Liver (tissue), 9 donors: Measurements from ENCODE around the gene RREB1. TPM values are rescaled to one million over a fixed set of nuclear protein-coding genes. Genes with fewer than 3 reads are reported as not detected.

ENCODE experiments used
- DNase-seq: peaks from one replicate; pipeline ENCODE4 v3.0.0-alpha.2; 2017; ENCODE audit warnings: low spot score
- H3K27ac ChIP-seq, 2 donors: one replicate each; pipeline ENCODE4 v1.7.0; 2013; ENCODE audit warnings: inconsistent platforms in 2 of 2, low read length in 2 of 2, control low read depth in 1 of 2, low read depth in 1 of 2, mild to moderate bottlenecking in 1 of 2
- H3K27me3 ChIP-seq, 4 donors: one replicate each; pipeline versions ENCODE4 v1.6.1 to v1.7.0; 2013; ENCODE audit warnings: low read length in 3 of 4, inconsistent platforms in 1 of 4, mild to moderate bottlenecking in 1 of 4, moderate library complexity in 1 of 4; ENCODE audit not compliant: control insufficient read depth in 4 of 4, insufficient read depth in 4 of 4
- H3K36me3 ChIP-seq, 4 donors: one replicate each; pipeline versions ENCODE4 v1.6.1 to v1.7.0; 2013; ENCODE audit warnings: low read length in 3 of 4, mild to moderate bottlenecking in 3 of 4, low read depth in 1 of 4, moderate library complexity in 1 of 4; ENCODE audit not compliant: control insufficient read depth in 4 of 4, insufficient read depth in 3 of 4
- H3K4me1 ChIP-seq, 4 donors: one replicate each; pipeline versions ENCODE4 v1.6.1 to v1.7.0; 2013; ENCODE audit warnings: low read length in 3 of 4, mild to moderate bottlenecking in 3 of 4, moderate library complexity in 1 of 4; ENCODE audit not compliant: control insufficient read depth in 4 of 4, insufficient read depth in 4 of 4
- H3K4me3 ChIP-seq, 3 donors: one replicate each; pipeline versions ENCODE4 v1.6.1 to v1.7.0; 2013; ENCODE audit warnings: low read length in 3 of 3, control low read depth in 1 of 3, low read depth in 1 of 3, mild to moderate bottlenecking in 1 of 3
- H3K9ac ChIP-seq, 2 donors: one replicate each; pipeline ENCODE4 v1.7.0; 2013; ENCODE audit warnings: low read length in 2 of 2, mild to moderate bottlenecking in 2 of 2, moderate library complexity in 2 of 2, control low read depth in 1 of 2, low read depth in 1 of 2
- H3K9me3 ChIP-seq, 4 donors: one replicate each; pipeline versions ENCODE4 v1.6.1 to v1.7.0; 2013; ENCODE audit warnings: low read length in 3 of 4; ENCODE audit not compliant: control insufficient read depth in 4 of 4
- ATF3 ChIP-seq: IDR thresholded peaks from 2 replicates; pipeline ENCODE4 v1.6.1; 2016; ENCODE audit warnings: antibody characterized with exemption
- CTCF ChIP-seq: fragments of 150-350 bp; IDR thresholded peaks from 2 replicates; pipeline ENCODE4 v1.5.1; 2017; ENCODE audit warnings: improper control_type of control experiment, low read depth, low read length; ENCODE audit not compliant: missing input control
- EGR1 ChIP-seq, 2 donors: IDR thresholded peaks; 2 replicates each; pipeline ENCODE4 v1.6.1; 2016 to 2018; ENCODE audit warnings: antibody characterized with exemption in 2 of 2, low read depth in 2 of 2
- FOXA1 ChIP-seq: IDR thresholded peaks from 2 replicates; pipeline ENCODE4 v1.6.1; 2016; ENCODE audit warnings: antibody characterized with exemption
- FOXA2 ChIP-seq: IDR thresholded peaks from 2 replicates; pipeline ENCODE4 v1.6.1; 2016; ENCODE audit warnings: antibody characterized with exemption
- GABPA ChIP-seq, 2 donors: IDR thresholded peaks in 1 of 2; conservative IDR thresholded peaks in 1 of 2; 2 replicates each; pipeline ENCODE4 v1.6.1; 2016; ENCODE audit warnings: antibody characterized with exemption in 2 of 2, mild to moderate bottlenecking in 1 of 2, moderate library complexity in 1 of 2
- HNF4A ChIP-seq, 2 donors: conservative IDR thresholded peaks; 2 replicates each; pipeline ENCODE4 v1.6.1; 2016; ENCODE audit warnings: antibody characterized with exemption in 2 of 2, mild to moderate bottlenecking in 2 of 2
- HNF4G ChIP-seq: IDR thresholded peaks from 2 replicates; pipeline ENCODE4 v1.6.1; 2016; ENCODE audit warnings: antibody characterized with exemption
- JUND ChIP-seq, 2 donors: IDR thresholded peaks; 2 replicates each; pipeline ENCODE4 v1.6.1; 2016; ENCODE audit warnings: antibody characterized with exemption in 2 of 2
- MAX ChIP-seq: IDR thresholded peaks from 2 replicates; pipeline ENCODE4 v1.6.1; 2016; ENCODE audit warnings: antibody characterized with exemption
- NR2F2 ChIP-seq: IDR thresholded peaks from 2 replicates; pipeline ENCODE4 v1.6.1; 2016; ENCODE audit warnings: antibody characterized with exemption
- RAD21 ChIP-seq, 2 donors: IDR thresholded peaks; 2 replicates each; pipeline ENCODE4 v1.6.1; 2016; ENCODE audit warnings: antibody characterized with exemption in 2 of 2, mild to moderate bottlenecking in 2 of 2
- REST ChIP-seq: IDR thresholded peaks from 2 replicates; pipeline ENCODE4 v1.6.1; 2016; ENCODE audit warnings: antibody characterized with exemption, mild to moderate bottlenecking
- RXRA ChIP-seq, 2 donors: IDR thresholded peaks; 2 replicates each; pipeline ENCODE4 v1.6.1; 2017 to 2018; ENCODE audit warnings: antibody characterized with exemption in 2 of 2, mild to moderate bottlenecking in 1 of 2
- SP1 ChIP-seq: IDR thresholded peaks from 2 replicates; pipeline ENCODE4 v1.6.1; 2018; ENCODE audit warnings: antibody characterized with exemption, mild to moderate bottlenecking
- TAF1 ChIP-seq: conservative IDR thresholded peaks from 2 replicates; pipeline ENCODE4 v1.6.1; 2016; ENCODE audit warnings: antibody characterized with exemption, mild to moderate bottlenecking
- YY1 ChIP-seq: IDR thresholded peaks from 2 replicates; pipeline ENCODE4 v1.6.1; 2016; ENCODE audit warnings: antibody characterized with exemption, mild to moderate bottlenecking
- ZBTB33 ChIP-seq: IDR thresholded peaks from 2 replicates; pipeline ENCODE4 v1.6.1; 2016; ENCODE audit warnings: antibody characterized with exemption
- WGBS: extraction: QIAGEN DNeasy Blood & Tissue Kit; methylation state at CpG from one replicate; pipeline ENCODE4 v1.1.7; 2013; 5-methylcytosine and 5-hydroxymethylcytosine counted together
- polyA plus RNA-seq, 2 donors: library from polyadenylated mRNA; stranded (reverse) in 1 of 2; unstranded in 1 of 2; fragments of 200-250 nt in 1 of 2; fragments of >200 nt in 1 of 2; fragmentation: Nextera tagmentation in 1 of 2; extraction: Ambion mirVana in 1 of 2; gene quantifications; one replicate each; pipeline versions ENCODE4 v1.2.1 to v1.2.3, GENCODE V29; 2013 to 2015
- total RNA-seq, 2 donors: library from RNA; depleted of rRNA; stranded (reverse); fragments of >200 nt; gene quantifications; one replicate each; pipeline ENCODE4 v1.2.3, GENCODE V29; 2014
- donor health status: healthy.
- donor health status: healthy.
- donor health status: healthy.
- donor health status: healthy.
- donor health status: healthy.

The RREB1 gene
- total and polyA plus RNA-seq, 4 donors, result 10.1 to 28.9 (median 17.3) TPM

- Histone ChIP-seq H3K4me1 (peaks cover 32 to 68% (median 57%) of the 10 kb centered on the region in 4 donors), H3K27me3 (no peaks in the 10 kb centered on the region), H3K9ac (peak overlapping the region; percentile 21 to 80), H3K27ac (peak overlapping the region; percentile 81 to 90), H3K36me3 (peaks cover 0 to 20% (median 11%) of the 10 kb centered on the region in 4 donors), H3K4me3 (no peak overlapping the region), H3K9me3 (no peaks in the 10 kb centered on the region)
- 28% methylated on average over 17 of the region's 17 CpGs for WGBS
- TF ChIP-seq JUND (IDR thresholded peaks at IDR 0.05) (no peak), MAX (peak; percentile 14), NR2F2 (no peak), REST (peak; percentile 27), ZBTB33 (no peak), SP1 (peak; percentile 9), ATF3 (no peak), HNF4G (no peak), GABPA (IDR thresholded peaks at IDR 0.05 in 1 of 2, conservative IDR thresholded peaks at IDR 0.05 in 1 of 2) (no peak), FOXA1 (no peak), TAF1 (no peak), RXRA (IDR thresholded peaks at IDR 0.05) (peak in 1 of 2 donors; percentile 44), HNF4A (conservative IDR thresholded peaks at IDR 0.05) (no peak), YY1 (peak; percentile 67), EGR1 (IDR thresholded peaks at IDR 0.05; ENCODE audit: low read depth in 2 of 2) (no peak), CTCF (no peak), RAD21 (IDR thresholded peaks at IDR 0.05) (no peak), FOXA2 (no peak)
- DNase-seq, result no peak
Measured at GRCh38 chr6:7216941-7217621, 109.3 kb downstream of the RREB1 start.
